ENCODE data around the gene TMEM60.

- TF ChIP-seq MBD4 (IDR thresholded peaks at IDR 0.05; ENCODE audit: borderline replicate concordance, low read length) = no peak
- TF ChIP-seq ZNF644 (CRISPR knock-in tag; IDR thresholded peaks at IDR 0.05; ENCODE audit: low read depth) = no peak
- TF ChIP-seq PRDM4 (CRISPR knock-in tag; IDR thresholded peaks at IDR 0.05; ENCODE audit: borderline replicate concordance) = no peak
- TF ChIP-seq AFF4 (CRISPR knock-in tag; IDR thresholded peaks at IDR 0.05) = no peak
Measured at GRCh38 chr7:77831953-77832352, 33.7 kb upstream of the TMEM60 start.

All from HepG2 (cell line).